IMR-90 (cell line): ENCODE results near the gene AQP1. TPM values are rescaled to one million over a fixed set of nuclear protein-coding genes. Genes with fewer than 3 reads are reported as not detected.
A peak's percentile ranks its signal among the peaks of the same experiment; 100 is the strongest.

Source experiments
- ATAC-seq: fragments of 200-7000 bp; cut with Tn5 transposase; 2 replicates; pipeline ENCODE4 v1.9.1; 2020; ENCODE audit warnings: low read depth, mild to moderate bottlenecking, moderate library complexity
- BruUV-seq: library from RNA; stranded (reverse); fragments of 400-500 nt; replicated peaks from 2 replicates; lab custom pipeline; 2021; lab: Mats Ljungman, UMichigan
- CTCF ChIA-PET: fragments of 300-600 bp; formaldehyde crosslinking; extraction: SDS; loops from one replicate; lab custom pipeline; 2021; ENCODE audit warnings: antibody characterized with exemption; lab: Yijun Ruan, JAX
- POLR2A ChIA-PET: fragments of 300-600 bp; sonication (Branson Sonifier 250); formaldehyde crosslinking; loops from one replicate; lab custom pipeline; 2022; ENCODE audit warnings: antibody characterized with exemption; ENCODE audit not compliant: unreplicated experiment; lab: Charles Lee
- DNase-seq: peaks from one replicate; pipeline ENCODE4 v3.0.0; 2013
- H2AFZ ChIP-seq: replicated peaks from 2 replicates; pipeline ENCODE3; 2013; ENCODE audit warnings: low read length, mild to moderate bottlenecking; ENCODE audit not compliant: poor library complexity
- H2AK5ac ChIP-seq: 2 replicates; pipeline ENCODE4 v1.6.1; 2013; ENCODE audit warnings: low read depth, low read length, inconsistent platforms
- H2AK9ac ChIP-seq: replicated peaks from 2 replicates; pipeline ENCODE3; 2013; ENCODE audit warnings: mild to moderate bottlenecking, low read depth, low read length, moderate library complexity; ENCODE audit not compliant: poor library complexity
- H2BK120ac ChIP-seq: 2 replicates; pipeline ENCODE4 v1.6.1; 2013; ENCODE audit warnings: low read depth, low read length, inconsistent platforms
- H2BK15ac ChIP-seq: 3 replicates; pipeline ENCODE4 v1.6.1; 2013; ENCODE audit warnings: low read depth, low read length, inconsistent platforms
- H2BK20ac ChIP-seq: 2 replicates; pipeline ENCODE4 v1.6.1; 2013; ENCODE audit warnings: low read depth, mild to moderate bottlenecking, inconsistent platforms, low read length, moderate library complexity
- H2BK5ac ChIP-seq: 2 replicates; pipeline ENCODE4 v1.6.1; 2013; ENCODE audit warnings: mild to moderate bottlenecking, low read depth, low read length, inconsistent platforms; ENCODE audit not compliant: poor library complexity, severe bottlenecking
- H3K14ac ChIP-seq: replicated peaks from 2 replicates; pipeline ENCODE4 v1.6.1; 2013; ENCODE audit warnings: low read depth, low read length, inconsistent platforms
- H3K18ac ChIP-seq: 2 replicates; pipeline ENCODE4 v1.6.1; 2013; ENCODE audit warnings: low read depth, low read length, control low read depth
- H3K23ac ChIP-seq: 2 replicates; pipeline ENCODE4 v1.6.1; 2013; ENCODE audit warnings: low read depth, low read length, inconsistent platforms
- H3K27ac ChIP-seq: 2 replicates; pipeline ENCODE4 v1.5.1; 2013; ENCODE audit warnings: mild to moderate bottlenecking, control low read depth, low read length; ENCODE audit not compliant: insufficient read depth
- H3K27me3 ChIP-seq: 2 replicates; pipeline ENCODE4 v1.6.1; 2013; ENCODE audit warnings: low read length; ENCODE audit not compliant: control insufficient read depth, insufficient read depth
- H3K36me3 ChIP-seq: 2 replicates; pipeline ENCODE4 v1.6.1; 2013; ENCODE audit warnings: low read length, mixed read lengths; ENCODE audit not compliant: control insufficient read depth, insufficient read depth
- H3K4ac ChIP-seq: 2 replicates; pipeline ENCODE4 v1.6.1; 2013; ENCODE audit warnings: low read depth, low read length, inconsistent platforms
- H3K4me1 ChIP-seq: 2 replicates; pipeline ENCODE4 v1.6.1; 2013; ENCODE audit warnings: low read length, mixed read lengths; ENCODE audit not compliant: control insufficient read depth, insufficient read depth
- H3K4me2 ChIP-seq: 2 replicates; pipeline ENCODE4 v1.6.1; 2013; ENCODE audit warnings: low read depth, mild to moderate bottlenecking, control low read depth, low read length, moderate library complexity
- H3K4me3 ChIP-seq: 2 replicates; pipeline ENCODE4 v1.5.1; 2013; ENCODE audit warnings: low read depth, mild to moderate bottlenecking, control low read depth, low read length, moderate library complexity; ENCODE audit not compliant: insufficient read depth
- H3K56ac ChIP-seq: 2 replicates; pipeline ENCODE4 v1.6.1; 2013; ENCODE audit warnings: low read length, inconsistent platforms; ENCODE audit not compliant: insufficient read depth; ENCODE audit errors: extremely low read depth
- H3K79me1 ChIP-seq, 2 experiments: 2 replicates each; pipeline ENCODE4 v1.6.1; 2013; ENCODE audit warnings: low read length in 2 of 2, inconsistent platforms in 1 of 2, low read depth in 1 of 2
- H3K9ac ChIP-seq: 2 replicates; pipeline ENCODE4 v1.6.1; 2013; ENCODE audit warnings: low read depth, low read length, control low read depth
- H3K9me1 ChIP-seq: 2 replicates; pipeline ENCODE4 v1.6.1; 2013; ENCODE audit warnings: low read length, inconsistent platforms; ENCODE audit not compliant: insufficient read depth
- H3K9me3 ChIP-seq: 2 replicates; pipeline ENCODE4 v1.6.1; 2013; ENCODE audit warnings: low read length; ENCODE audit not compliant: control insufficient read depth, insufficient read depth
- H4K20me1 ChIP-seq: 2 replicates; pipeline ENCODE4 v1.6.1; 2013; ENCODE audit warnings: low read length, inconsistent platforms; ENCODE audit not compliant: insufficient read depth
- H4K5ac ChIP-seq: 2 replicates; pipeline ENCODE4 v1.6.1; 2013; ENCODE audit warnings: mild to moderate bottlenecking, low read depth, low read length, control low read depth
- H4K8ac ChIP-seq, 2 experiments: 2 replicates each; pipeline ENCODE4 v1.6.1; 2013; ENCODE audit warnings: low read depth in 2 of 2, low read length in 2 of 2, control low read depth in 1 of 2, inconsistent platforms in 1 of 2
- H4K91ac ChIP-seq: 2 replicates; pipeline ENCODE4 v1.6.1; 2013; ENCODE audit warnings: low read depth, low read length, inconsistent platforms; ENCODE audit not compliant: insufficient read depth
- BHLHE40 ChIP-seq: fragments of 150-350 bp; IDR thresholded peaks from 2 replicates; pipeline ENCODE4 v1.6.1; 2016; ENCODE audit warnings: mild to moderate bottlenecking, low read depth, low read length
- CEBPB ChIP-seq: IDR thresholded peaks from 2 replicates; pipeline ENCODE4 v1.6.1; 2012; ENCODE audit warnings: low read depth, low read length, improper control_type of control experiment
- CHD1 ChIP-seq: IDR thresholded peaks from 2 replicates; pipeline ENCODE4 v1.6.1; 2012; ENCODE audit warnings: low read depth, low read length, improper control_type of control experiment
- ELK1 ChIP-seq: fragments of 150-350 bp; IDR thresholded peaks from 2 replicates; pipeline ENCODE4 v1.6.1; 2016; ENCODE audit warnings: low read depth, mild to moderate bottlenecking, low read length, moderate library complexity, borderline replicate concordance
- FOS ChIP-seq: fragments of 150-350 bp; IDR thresholded peaks from 2 replicates; pipeline ENCODE4 v1.6.1; 2016; ENCODE audit warnings: low read depth, low read length
- MAFK ChIP-seq: IDR thresholded peaks from 2 replicates; pipeline ENCODE4 v1.6.1; 2012; ENCODE audit warnings: low read depth, low read length, improper control_type of control experiment
- MAZ ChIP-seq: IDR thresholded peaks from 2 replicates; pipeline ENCODE4 v1.6.1; 2012; ENCODE audit warnings: low read depth, mild to moderate bottlenecking, low read length, improper control_type of control experiment, moderate library complexity, borderline replicate concordance
- MXI1 ChIP-seq: IDR thresholded peaks from 2 replicates; pipeline ENCODE4 v1.6.1; 2012; ENCODE audit warnings: low read depth, mild to moderate bottlenecking, low read length, moderate library complexity, borderline replicate concordance
- NFE2L2 ChIP-seq: fragments of 150-350 bp; IDR thresholded peaks from 2 replicates; pipeline ENCODE4 v1.6.1; 2016; ENCODE audit warnings: low read depth, mild to moderate bottlenecking, low read length
- POLR2A ChIP-seq: IDR thresholded peaks from 2 replicates; pipeline ENCODE4 v1.6.1; 2012; ENCODE audit warnings: mild to moderate bottlenecking, low read depth, low read length
- RAD21 ChIP-seq: IDR thresholded peaks from 2 replicates; pipeline ENCODE4 v1.6.1; 2012; ENCODE audit warnings: low read length, improper control_type of control experiment
- RFX5 ChIP-seq: IDR thresholded peaks from 2 replicates; pipeline ENCODE4 v1.8.0; 2012; ENCODE audit warnings: low read depth, mild to moderate bottlenecking, low read length, moderate library complexity
- SMC3 ChIP-seq: fragments of 150-350 bp; IDR thresholded peaks from 2 replicates; pipeline ENCODE4 v1.6.1; 2016; ENCODE audit warnings: low read depth, mild to moderate bottlenecking, antibody characterized with exemption, low read length, moderate library complexity
- USF2 ChIP-seq: fragments of 150-350 bp; IDR thresholded peaks from 2 replicates; pipeline ENCODE4 v1.6.1; 2017; ENCODE audit warnings: mild to moderate bottlenecking, antibody characterized with exemption, low read length, low read depth
- WGBS, 2 experiments: methylation state at CpG; one replicate each; pipeline versions ENCODE4 v1.1.5 to v1.1.7; 2013; ENCODE audit warnings: missing lambda C conversion rate in 2 of 2; ENCODE audit not compliant: insufficient read length in 1 of 2; ENCODE audit errors: extremely low coverage in 2 of 2; 5-methylcytosine and 5-hydroxymethylcytosine counted together
- dilution Hi-C: fragments of 300-500 bp; cut with HindIII; formaldehyde crosslinking; loops from one replicate; pipeline ENCODE4 v1.14.3; 2018; ENCODE audit warnings: low sequenced_read_pairs; ENCODE audit not compliant: unreplicated experiment
- in situ Hi-C: fragments of 300-500 bp; cut with MboI; formaldehyde crosslinking; loops from 3 replicates; pipeline ENCODE4 v1.14.3; 2019; ENCODE audit warnings: low sequenced_read_pairs, inconsistent platforms, mixed read lengths
- intact Hi-C: fragments of 100-400 bp; cut with micrococcal nuclease; formaldehyde crosslinking; loops from 2 replicates; pipeline ENCODE4 v1.10.0; 2022
- polyA plus RNA-seq, 3 experiments: library from polyadenylated mRNA; depleted of rRNA; stranded (reverse); fragments of >200 nt; gene quantifications; 2 replicates each; pipeline ENCODE4 v1.2.3, GENCODE V29; 2012; ENCODE audit warnings: low replicate concordance in 1 of 3
- total RNA-seq: library from RNA; depleted of rRNA; stranded (reverse); fragments of >200 nt; gene quantifications from 2 replicates; pipeline ENCODE4 v1.2.3, GENCODE V29; 2012
- TF ChIP-seq, protein P1 (sequence below): conservative IDR thresholded peaks from 2 replicates; pipeline ENCODE4 v1.5.1; 2012; ENCODE audit warnings: mild to moderate bottlenecking, low read depth, low read length, improper control_type of control experiment

AQP1 gene
- total and polyA plus RNA-seq, 2 of the 4 experiments (the other 2 are of a cell fraction): 0.18 to 0.39 TPM

DNA sequence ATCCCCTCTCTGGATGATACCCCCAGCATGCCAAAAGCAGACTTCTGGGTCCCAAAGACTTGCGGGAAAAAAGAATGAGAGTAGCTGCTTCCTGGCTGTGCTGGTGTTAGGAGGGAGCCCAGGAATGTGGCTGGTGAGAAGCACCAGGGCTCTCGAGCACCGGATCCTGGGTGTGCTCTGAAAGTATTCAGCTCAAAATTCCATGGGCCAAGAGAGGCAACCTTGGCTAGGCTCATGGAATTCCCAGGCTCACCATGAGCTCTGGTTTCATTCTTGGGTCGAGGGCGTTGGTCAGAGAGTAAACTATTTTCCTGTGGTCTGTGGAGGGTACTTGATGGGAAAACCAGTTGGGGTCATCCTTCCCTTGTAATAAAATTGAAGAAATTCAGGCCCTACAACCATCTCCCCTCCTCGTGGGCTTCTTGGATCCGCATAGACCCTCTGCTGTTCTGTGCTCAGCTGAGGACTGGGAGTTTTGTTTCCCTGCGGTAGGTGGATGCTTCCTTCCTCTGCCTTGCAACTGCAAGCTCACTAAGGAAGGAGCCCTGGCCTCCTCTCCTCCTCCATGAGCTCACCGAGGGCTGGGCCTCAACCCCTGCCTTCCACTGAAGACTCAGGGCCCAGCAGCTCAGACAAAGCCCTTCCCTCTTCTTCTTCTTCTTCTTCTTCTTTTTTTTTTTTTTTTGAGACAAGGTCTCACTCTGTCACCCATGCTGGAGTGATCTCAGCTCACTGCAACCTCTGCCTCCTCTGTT, 34.5 kb upstream of the AQP1 start:
- Histone ChIP-seq H3K4me3 (no peak overlapping the region), H4K5ac (no peak overlapping the region), H4K91ac (no peak overlapping the region), H3K9ac (no peak overlapping the region), H3K4me2 (no peak overlapping the region), H3K56ac (no peak overlapping the region), H3K79me1 (no peaks in the 10 kb centered on the region), H3K9me3 (peaks cover 5% of the 10 kb centered on the region; the same call in 1 of the 2 replicates), H3K23ac (no peak overlapping the region), H2AK5ac (no peak overlapping the region), H2BK20ac (no peak overlapping the region), H2BK15ac (no peak overlapping the region), H3K27ac (no peak overlapping the region), H3K27me3 (no peaks in the 10 kb centered on the region), H3K18ac (no peak overlapping the region), H2BK5ac (no peak overlapping the region), H3K9me1 (no peaks in the 10 kb centered on the region; the same call in 1 of the 2 replicates), H3K36me3 (peaks cover 4% of the 10 kb centered on the region), H4K8ac (no peak overlapping the region), H3K4me1 (0 out of 2 replicates have a peak, but pooled peaks cover 3% of the 10 kb centered on the region), H4K20me1 (no peaks in the 10 kb centered on the region), H3K14ac (no peak overlapping the region), H2AK9ac (peak overlapping the region; percentile 17), H2AFZ (peak overlapping the region; percentile 6), H3K4ac (no peak overlapping the region), H2BK120ac (no peak overlapping the region)
- dilution Hi-C loops (no loop called here), in situ Hi-C loops (no loop called here), intact Hi-C loops (no loop called here)
- DNase-seq: no peak
- no TSS peak for BruUV-seq
- CTCF ChIA-PET: interaction anchor here (0.9 kb wide), 1 partner anchor 10 kb away, joined by 3 read pairs; no protein-coding TSS in a partner anchor
- peak; percentile 40; the same call in 1 of the 2 replicates for ATAC-seq
- WGBS, 2 experiments: no CpG with 5 or more reads among the region's 9 CpGs
- POLR2A ChIA-PET: no interaction called here
- TF ChIP-seq ELK1: no peak
- no peak for TF ChIP-seq SMC3
- TF ChIP-seq RFX5: no peak
- TF ChIP-seq CHD1: no peak
- no peak for TF ChIP-seq BHLHE40
- TF ChIP-seq POLR2A: no peak
- TF ChIP-seq MAFK: no peak
- no peak for TF ChIP-seq FOS
- TF ChIP-seq, protein P1, sequence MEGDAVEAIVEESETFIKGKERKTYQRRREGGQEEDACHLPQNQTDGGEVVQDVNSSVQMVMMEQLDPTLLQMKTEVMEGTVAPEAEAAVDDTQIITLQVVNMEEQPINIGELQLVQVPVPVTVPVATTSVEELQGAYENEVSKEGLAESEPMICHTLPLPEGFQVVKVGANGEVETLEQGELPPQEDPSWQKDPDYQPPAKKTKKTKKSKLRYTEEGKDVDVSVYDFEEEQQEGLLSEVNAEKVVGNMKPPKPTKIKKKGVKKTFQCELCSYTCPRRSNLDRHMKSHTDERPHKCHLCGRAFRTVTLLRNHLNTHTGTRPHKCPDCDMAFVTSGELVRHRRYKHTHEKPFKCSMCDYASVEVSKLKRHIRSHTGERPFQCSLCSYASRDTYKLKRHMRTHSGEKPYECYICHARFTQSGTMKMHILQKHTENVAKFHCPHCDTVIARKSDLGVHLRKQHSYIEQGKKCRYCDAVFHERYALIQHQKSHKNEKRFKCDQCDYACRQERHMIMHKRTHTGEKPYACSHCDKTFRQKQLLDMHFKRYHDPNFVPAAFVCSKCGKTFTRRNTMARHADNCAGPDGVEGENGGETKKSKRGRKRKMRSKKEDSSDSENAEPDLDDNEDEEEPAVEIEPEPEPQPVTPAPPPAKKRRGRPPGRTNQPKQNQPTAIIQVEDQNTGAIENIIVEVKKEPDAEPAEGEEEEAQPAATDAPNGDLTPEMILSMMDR: no peak
- TF ChIP-seq NFE2L2: no peak
- TF ChIP-seq MXI1: no peak
- TF ChIP-seq CEBPB: no peak
- no peak for TF ChIP-seq MAZ
- no peak for TF ChIP-seq USF2
- TF ChIP-seq RAD21: no peak
